ENCODE results near the gene ELFN1. TPM values are rescaled to one million over a fixed set of nuclear protein-coding genes. Genes with fewer than 3 reads are reported as not detected.

Gene ELFN1
- total RNA-seq, 1 donor from 2014 or later = 19.7 TPM

DNA sequence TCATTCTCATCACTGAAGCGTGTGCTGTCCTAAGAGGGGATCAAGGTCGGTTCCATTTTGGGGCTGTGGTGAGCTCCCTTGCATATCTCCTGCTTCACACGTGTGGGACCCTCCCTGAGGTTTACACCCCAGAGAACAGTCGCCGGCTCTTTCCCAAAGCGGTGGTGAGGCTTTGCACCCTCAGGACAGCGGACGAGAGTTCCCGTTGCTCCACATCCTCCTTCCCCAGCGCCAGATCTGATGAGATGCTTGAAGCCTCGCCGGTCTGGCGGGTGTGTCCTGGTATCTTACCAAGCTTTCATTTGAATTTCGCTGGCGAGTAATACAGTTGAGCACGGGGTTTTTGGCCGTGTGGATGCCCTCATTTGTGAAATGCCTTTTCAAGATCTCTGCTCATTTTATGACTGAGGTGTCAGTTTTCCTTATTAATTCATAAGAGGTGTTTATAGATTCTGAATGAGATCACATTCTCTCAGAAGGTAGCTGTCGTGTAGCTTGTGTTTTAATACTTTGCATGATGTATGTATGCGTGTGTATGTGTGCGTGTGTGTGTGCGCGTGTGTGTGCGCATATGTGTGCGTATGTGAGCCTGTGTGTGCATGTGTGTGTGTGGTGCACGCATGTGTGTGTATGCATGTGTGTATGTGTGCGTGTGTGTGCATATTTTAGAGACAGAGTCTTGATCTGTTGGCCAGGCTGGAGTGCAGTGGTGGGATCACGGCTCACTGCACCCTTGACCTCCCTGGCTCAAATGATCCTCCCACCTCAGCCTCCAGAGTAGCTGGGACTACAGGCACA is 30.7 kb downstream of the ELFN1 start:
- H3K4me1 Mint-ChIP-seq (ENCODE audit: low read depth, unreplicated experiment) = peaks cover 2% of the 10 kb centered on the region
- H3K4me2 ChIP-seq (ENCODE audit: low read length) = no peak overlapping the region
- no peak overlapping the region for H3K9ac ChIP-seq (ENCODE audit: low read length)
- peaks cover 8% of the 10 kb centered on the region for H3K9me3 ChIP-seq (ENCODE audit: insufficient read depth, low read depth, low read length)
- H3K27ac ChIP-seq (ENCODE audit: low read depth, low read length) = no peak overlapping the region
- no peak overlapping the region for H3K27ac Mint-ChIP-seq (ENCODE audit: unreplicated experiment)
- H3K9me3 Mint-ChIP-seq (ENCODE audit: unreplicated experiment) = peaks cover 4% of the 10 kb centered on the region
- no peak overlapping the region for H2AFZ ChIP-seq (ENCODE audit: low read depth, low read length)
- no peak for DNase-seq (ENCODE audit: low read depth)
- no peak for FAIRE-seq
- H3K36me3 Mint-ChIP-seq (ENCODE audit: low read depth, unreplicated experiment) = peaks cover 19% of the 10 kb centered on the region
- H3K36me3 ChIP-seq (ENCODE audit: insufficient read depth, low read length) = no peaks in the 10 kb centered on the region
- H3K4me3 Mint-ChIP-seq (ENCODE audit: unreplicated experiment) = no peak overlapping the region
- no peaks in the 10 kb centered on the region for H3K27me3 Mint-ChIP-seq (ENCODE audit: low read depth, unreplicated experiment)
- no peak overlapping the region for H3K4me3 ChIP-seq (ENCODE audit: insufficient read depth, low read depth, low read length)
- H3K79me2 ChIP-seq (ENCODE audit: insufficient read depth, low read length) = no peaks in the 10 kb centered on the region
- no peak for TF ChIP-seq EZH2 (IDR thresholded peaks at IDR 0.05; ENCODE audit: insufficient read depth, low read length)
- TF ChIP-seq, protein P1, sequence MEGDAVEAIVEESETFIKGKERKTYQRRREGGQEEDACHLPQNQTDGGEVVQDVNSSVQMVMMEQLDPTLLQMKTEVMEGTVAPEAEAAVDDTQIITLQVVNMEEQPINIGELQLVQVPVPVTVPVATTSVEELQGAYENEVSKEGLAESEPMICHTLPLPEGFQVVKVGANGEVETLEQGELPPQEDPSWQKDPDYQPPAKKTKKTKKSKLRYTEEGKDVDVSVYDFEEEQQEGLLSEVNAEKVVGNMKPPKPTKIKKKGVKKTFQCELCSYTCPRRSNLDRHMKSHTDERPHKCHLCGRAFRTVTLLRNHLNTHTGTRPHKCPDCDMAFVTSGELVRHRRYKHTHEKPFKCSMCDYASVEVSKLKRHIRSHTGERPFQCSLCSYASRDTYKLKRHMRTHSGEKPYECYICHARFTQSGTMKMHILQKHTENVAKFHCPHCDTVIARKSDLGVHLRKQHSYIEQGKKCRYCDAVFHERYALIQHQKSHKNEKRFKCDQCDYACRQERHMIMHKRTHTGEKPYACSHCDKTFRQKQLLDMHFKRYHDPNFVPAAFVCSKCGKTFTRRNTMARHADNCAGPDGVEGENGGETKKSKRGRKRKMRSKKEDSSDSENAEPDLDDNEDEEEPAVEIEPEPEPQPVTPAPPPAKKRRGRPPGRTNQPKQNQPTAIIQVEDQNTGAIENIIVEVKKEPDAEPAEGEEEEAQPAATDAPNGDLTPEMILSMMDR (IDR thresholded peaks at IDR 0.05; ENCODE audit: insufficient read depth, low read depth, low read length) = no peak
- no peaks in the 10 kb centered on the region for H3K27me3 ChIP-seq (ENCODE audit: insufficient read depth, low read length)
- no peaks in the 10 kb centered on the region for H3K4me1 ChIP-seq (ENCODE audit: insufficient read depth, low read length)
- peaks cover 6% of the 10 kb centered on the region for H4K20me1 ChIP-seq (ENCODE audit: insufficient read depth, low read length)

DNA sequence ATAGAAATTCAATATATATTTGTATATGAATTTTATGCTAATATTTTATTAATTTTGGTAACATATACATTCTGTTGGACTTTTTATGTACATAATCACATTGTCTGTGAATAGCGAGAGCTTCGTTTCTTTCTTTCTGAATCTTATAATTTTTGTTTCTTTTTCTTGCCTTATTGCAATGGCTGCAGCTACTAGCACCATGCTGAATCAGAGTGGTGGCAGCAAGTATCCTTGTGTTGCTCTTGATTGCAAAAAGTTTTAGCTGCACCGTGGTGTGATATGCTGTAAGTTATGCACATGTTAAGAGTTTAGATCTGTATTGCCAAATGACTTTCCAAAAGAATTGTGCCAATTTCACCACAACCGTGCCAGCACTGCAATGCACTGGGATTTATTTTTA is 32.6 kb downstream of the ELFN1 start:
- no peak for DNase-seq (ENCODE audit: low read depth)
- H3K27me3 ChIP-seq (ENCODE audit: insufficient read depth, low read length) = no peaks in the 10 kb centered on the region
- Mint-ChIP-seq H3K27me3 (ENCODE audit: low read depth, unreplicated experiment) (no peaks in the 10 kb centered on the region), H3K9me3 (ENCODE audit: unreplicated experiment) (peaks cover 4% of the 10 kb centered on the region), H3K4me1 (ENCODE audit: low read depth, unreplicated experiment) (no peaks in the 10 kb centered on the region), H3K27ac (ENCODE audit: unreplicated experiment) (no peak overlapping the region), H3K4me3 (ENCODE audit: unreplicated experiment) (no peak overlapping the region), H3K36me3 (ENCODE audit: low read depth, unreplicated experiment) (peaks cover 19% of the 10 kb centered on the region)
- no peak overlapping the region for H3K9ac ChIP-seq (ENCODE audit: low read length)
- no peak overlapping the region for H3K4me2 ChIP-seq (ENCODE audit: low read length)
- TF ChIP-seq, protein P1 (IDR thresholded peaks at IDR 0.05; ENCODE audit: insufficient read depth, low read depth, low read length) = no peak
- H4K20me1 ChIP-seq (ENCODE audit: insufficient read depth, low read length) = peaks cover 8% of the 10 kb centered on the region
- H3K4me1 ChIP-seq (ENCODE audit: insufficient read depth, low read length) = no peaks in the 10 kb centered on the region
- H3K79me2 ChIP-seq (ENCODE audit: insufficient read depth, low read length) = no peaks in the 10 kb centered on the region
- H3K4me3 ChIP-seq (ENCODE audit: insufficient read depth, low read depth, low read length) = no peak overlapping the region
- FAIRE-seq = no peak
- no peak overlapping the region for H2AFZ ChIP-seq (ENCODE audit: low read depth, low read length)
- no peak overlapping the region for H3K27ac ChIP-seq (ENCODE audit: low read depth, low read length)
- H3K36me3 ChIP-seq (ENCODE audit: insufficient read depth, low read length) = no peaks in the 10 kb centered on the region
- H3K9me3 ChIP-seq (ENCODE audit: insufficient read depth, low read depth, low read length) = peaks cover 8% of the 10 kb centered on the region

DNA sequence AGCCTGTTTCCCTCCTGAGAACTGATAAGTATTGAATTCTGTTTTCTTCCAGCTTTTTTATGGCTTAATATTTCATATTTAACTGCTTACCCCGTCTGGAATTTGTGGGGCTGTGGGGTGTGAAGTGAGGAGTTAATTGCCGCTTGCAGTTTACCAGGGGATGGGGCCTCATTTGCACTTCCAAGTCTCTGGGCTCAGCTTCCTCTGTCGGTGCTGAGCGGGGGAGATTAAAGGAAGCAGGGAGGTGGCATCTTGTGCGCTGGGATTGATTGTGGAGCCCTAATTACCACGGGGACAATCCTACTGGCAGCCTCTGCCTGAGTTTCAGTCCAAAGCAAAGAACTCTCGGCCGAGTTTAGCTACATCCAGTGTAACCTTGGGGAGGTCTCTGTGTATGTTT is 33.4 kb downstream of the ELFN1 start:
- FAIRE-seq (no peak), DNase-seq (ENCODE audit: low read depth) (no peak)
- Mint-ChIP-seq H3K27ac (ENCODE audit: unreplicated experiment) (no peak overlapping the region), H3K4me1 (ENCODE audit: low read depth, unreplicated experiment) (no peaks in the 10 kb centered on the region), H3K27me3 (ENCODE audit: low read depth, unreplicated experiment) (no peaks in the 10 kb centered on the region), H3K36me3 (ENCODE audit: low read depth, unreplicated experiment) (peaks cover 19% of the 10 kb centered on the region), H3K9me3 (ENCODE audit: unreplicated experiment) (peaks cover 4% of the 10 kb centered on the region), H3K4me3 (ENCODE audit: unreplicated experiment) (no peak overlapping the region)
- no peak overlapping the region for H3K4me2 ChIP-seq (ENCODE audit: low read length)
- no peaks in the 10 kb centered on the region for H3K4me1 ChIP-seq (ENCODE audit: insufficient read depth, low read length)
- H3K9me3 ChIP-seq (ENCODE audit: insufficient read depth, low read depth, low read length) = peaks cover 8% of the 10 kb centered on the region
- H3K36me3 ChIP-seq (ENCODE audit: insufficient read depth, low read length) = no peaks in the 10 kb centered on the region
- H3K27me3 ChIP-seq (ENCODE audit: insufficient read depth, low read length) = no peaks in the 10 kb centered on the region
- peaks cover 8% of the 10 kb centered on the region for H4K20me1 ChIP-seq (ENCODE audit: insufficient read depth, low read length)
- no peaks in the 10 kb centered on the region for H3K79me2 ChIP-seq (ENCODE audit: insufficient read depth, low read length)
- H3K27ac ChIP-seq (ENCODE audit: low read depth, low read length) = no peak overlapping the region
- TF ChIP-seq, protein P1 (IDR thresholded peaks at IDR 0.05; ENCODE audit: insufficient read depth, low read depth, low read length) = no peak
- TF ChIP-seq EZH2 (IDR thresholded peaks at IDR 0.05; ENCODE audit: insufficient read depth, low read length) = no peak
- no peak overlapping the region for H2AFZ ChIP-seq (ENCODE audit: low read depth, low read length)
- H3K9ac ChIP-seq (ENCODE audit: low read length) = no peak overlapping the region
- H3K4me3 ChIP-seq (ENCODE audit: insufficient read depth, low read depth, low read length) = no peak overlapping the region

Data from astrocyte (in vitro differentiated cells and primary cell).